BJ (cell line): ENCODE results near the gene RNF4. TPM values are rescaled to one million over a fixed set of nuclear protein-coding genes. Genes with fewer than 3 reads are reported as not detected.

Source experiments
- CTCF ChIA-PET: fragments of 350-600 bp; formaldehyde crosslinking; extraction: SDS; loops from one replicate; lab custom pipeline; 2021; ENCODE audit warnings: antibody characterized with exemption, inconsistent platforms; lab: Yijun Ruan, JAX
- POLR2A ChIA-PET: fragments of 300-600 bp; sonication (Branson Sonifier 250); formaldehyde crosslinking; extraction: SDS; loops from one replicate; lab custom pipeline; 2021; ENCODE audit warnings: antibody characterized with exemption; lab: Charles Lee
- DNase-seq: peaks from one replicate; pipeline ENCODE4 v3.0.0-alpha.2; 2011; ENCODE audit warnings: low read depth
- H3K27me3 ChIP-seq: 2 replicates; pipeline ENCODE4 v1.6.0; 2011; ENCODE audit warnings: low read length; ENCODE audit not compliant: control insufficient read depth, insufficient read depth
- H3K36me3 ChIP-seq: 2 replicates; pipeline ENCODE4 v1.5.1; 2011; ENCODE audit warnings: low read length; ENCODE audit not compliant: control insufficient read depth, insufficient read depth
- H3K4me3 ChIP-seq: 2 replicates; pipeline ENCODE4 v1.5.1; 2011; ENCODE audit warnings: low read depth, mild to moderate bottlenecking, control low read depth, low read length
- polyA plus RNA-seq: library from polyadenylated mRNA; depleted of rRNA; stranded (reverse); fragments of >200 nt; gene quantifications from 2 replicates; pipeline ENCODE4 v1.2.3, GENCODE V29; 2011
- TF ChIP-seq, protein P1 (sequence below): IDR thresholded peaks from 2 replicates; pipeline ENCODE4 v1.5.1; 2011; ENCODE audit warnings: low read depth, mild to moderate bottlenecking, control low read depth, inconsistent platforms, low read length, moderate library complexity; ENCODE audit not compliant: insufficient read depth

Gene RNF4
- polyA plus RNA-seq, 1 experiment, result 107 TPM

DNA sequence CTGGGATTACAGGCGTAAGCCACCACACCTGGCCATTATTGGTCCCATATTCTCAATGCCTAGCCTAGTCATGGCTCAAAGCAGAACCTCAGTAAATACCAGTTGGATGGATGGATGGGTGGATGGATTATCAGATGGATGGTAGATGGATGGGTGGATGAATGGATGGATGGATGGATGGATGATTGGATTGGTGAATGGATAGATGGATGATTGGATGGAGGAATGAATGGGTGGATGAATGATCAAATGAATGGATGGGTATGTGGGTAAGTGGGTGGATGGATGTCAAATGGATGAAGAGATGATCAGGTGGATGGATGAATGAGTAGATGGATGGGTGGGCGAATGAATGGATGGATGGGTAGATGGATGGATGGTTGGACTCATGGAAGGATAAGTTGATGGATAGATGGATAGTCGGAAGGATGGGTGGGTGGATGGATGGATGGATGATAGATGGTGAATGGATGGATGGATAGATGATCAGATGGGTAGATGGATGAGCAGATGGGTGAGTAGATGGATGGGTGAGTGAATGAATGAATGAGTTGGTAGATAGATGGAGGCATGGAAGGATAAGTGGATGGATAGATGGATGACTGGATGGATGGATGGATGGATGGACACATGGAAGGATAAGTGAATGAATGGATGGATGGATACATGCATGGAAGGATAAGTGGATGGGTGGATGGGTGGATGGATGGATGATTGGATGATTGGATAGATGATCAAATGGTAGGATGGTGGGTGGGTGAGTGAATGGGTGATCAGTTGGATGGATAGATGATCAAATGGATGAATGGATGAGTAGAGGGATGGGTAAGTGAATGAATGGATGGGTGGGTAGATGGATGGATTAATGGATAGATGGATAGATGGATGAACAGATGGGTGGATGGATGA lies 22.0 kb upstream of the RNF4 start:
- CTCF ChIA-PET, result no interaction called here
- no peak for DNase-seq

DNA sequence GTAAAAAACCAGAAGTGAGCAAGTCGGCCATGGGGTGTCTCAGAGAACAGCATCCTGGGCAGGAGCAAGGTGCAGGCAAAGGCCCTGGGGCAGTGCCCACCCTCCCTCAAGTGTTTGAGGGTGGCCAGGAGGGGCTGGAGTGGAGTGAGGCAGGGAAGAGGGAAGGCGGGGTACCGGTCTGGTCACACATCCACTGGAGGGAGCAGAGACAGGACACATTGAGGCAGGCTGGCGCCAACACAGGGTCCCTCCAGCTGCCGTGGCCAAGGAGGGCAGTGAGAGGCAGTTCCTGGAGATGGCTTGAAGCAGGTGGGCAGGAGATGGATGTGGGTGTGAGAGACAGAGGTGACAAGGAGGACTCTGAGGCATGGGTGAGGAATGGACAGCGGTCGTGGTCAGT lies 20.3 kb upstream of the RNF4 start:
- POLR2A ChIA-PET, result no interaction called here
- CTCF ChIA-PET, result no interaction called here

More for the DNA sequence above, 22.0 kb upstream of the RNF4 start:
- H3K27me3 ChIP-seq, result peaks cover 2% of the 10 kb centered on the region
- POLR2A ChIA-PET, result no interaction called here
- no peak overlapping the region for H3K4me3 ChIP-seq
- TF ChIP-seq, protein P1, sequence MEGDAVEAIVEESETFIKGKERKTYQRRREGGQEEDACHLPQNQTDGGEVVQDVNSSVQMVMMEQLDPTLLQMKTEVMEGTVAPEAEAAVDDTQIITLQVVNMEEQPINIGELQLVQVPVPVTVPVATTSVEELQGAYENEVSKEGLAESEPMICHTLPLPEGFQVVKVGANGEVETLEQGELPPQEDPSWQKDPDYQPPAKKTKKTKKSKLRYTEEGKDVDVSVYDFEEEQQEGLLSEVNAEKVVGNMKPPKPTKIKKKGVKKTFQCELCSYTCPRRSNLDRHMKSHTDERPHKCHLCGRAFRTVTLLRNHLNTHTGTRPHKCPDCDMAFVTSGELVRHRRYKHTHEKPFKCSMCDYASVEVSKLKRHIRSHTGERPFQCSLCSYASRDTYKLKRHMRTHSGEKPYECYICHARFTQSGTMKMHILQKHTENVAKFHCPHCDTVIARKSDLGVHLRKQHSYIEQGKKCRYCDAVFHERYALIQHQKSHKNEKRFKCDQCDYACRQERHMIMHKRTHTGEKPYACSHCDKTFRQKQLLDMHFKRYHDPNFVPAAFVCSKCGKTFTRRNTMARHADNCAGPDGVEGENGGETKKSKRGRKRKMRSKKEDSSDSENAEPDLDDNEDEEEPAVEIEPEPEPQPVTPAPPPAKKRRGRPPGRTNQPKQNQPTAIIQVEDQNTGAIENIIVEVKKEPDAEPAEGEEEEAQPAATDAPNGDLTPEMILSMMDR, result no peak
- H3K36me3 ChIP-seq, result no peaks in the 10 kb centered on the region

DNA sequence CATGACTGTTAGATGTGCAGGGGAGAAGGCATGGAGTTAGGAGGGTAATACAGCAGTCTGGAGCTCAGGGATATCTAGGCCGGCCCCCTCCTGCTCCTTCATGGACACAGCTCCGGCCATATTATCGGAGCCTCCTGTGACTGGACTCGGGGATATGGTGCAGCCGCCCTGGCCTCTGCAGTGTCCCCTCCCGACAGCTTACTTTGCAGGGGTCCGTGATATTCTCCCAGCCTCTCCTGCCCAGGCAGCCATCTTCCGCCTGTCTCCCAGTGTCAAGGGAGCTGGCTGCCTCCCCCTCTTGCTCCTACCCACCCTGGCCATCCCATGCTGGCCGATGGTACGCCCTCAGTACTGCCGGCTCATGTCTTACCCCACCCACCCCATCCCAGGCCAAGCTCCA lies 19.9 kb upstream of the RNF4 start:
- Histone ChIP-seq H3K27me3 (peaks cover 2% of the 10 kb centered on the region), H3K4me3 (no peak overlapping the region), H3K36me3 (no peaks in the 10 kb centered on the region)
- CTCF ChIA-PET, result interaction anchor here (1.4 kb wide), 1 partner anchor 229 kb away, joined by 4 read pairs; no protein-coding TSS in a partner anchor
- TF ChIP-seq, protein P1, result no peak
- POLR2A ChIA-PET, result no interaction called here
- DNase-seq, result no peak

More for the DNA sequence above, 20.3 kb upstream of the RNF4 start:
- TF ChIP-seq, protein P1, result no peak
- DNase-seq, result no peak
- peaks cover 2% of the 10 kb centered on the region for H3K27me3 ChIP-seq
- H3K36me3 ChIP-seq, result no peaks in the 10 kb centered on the region
- no peak overlapping the region for H3K4me3 ChIP-seq

DNA sequence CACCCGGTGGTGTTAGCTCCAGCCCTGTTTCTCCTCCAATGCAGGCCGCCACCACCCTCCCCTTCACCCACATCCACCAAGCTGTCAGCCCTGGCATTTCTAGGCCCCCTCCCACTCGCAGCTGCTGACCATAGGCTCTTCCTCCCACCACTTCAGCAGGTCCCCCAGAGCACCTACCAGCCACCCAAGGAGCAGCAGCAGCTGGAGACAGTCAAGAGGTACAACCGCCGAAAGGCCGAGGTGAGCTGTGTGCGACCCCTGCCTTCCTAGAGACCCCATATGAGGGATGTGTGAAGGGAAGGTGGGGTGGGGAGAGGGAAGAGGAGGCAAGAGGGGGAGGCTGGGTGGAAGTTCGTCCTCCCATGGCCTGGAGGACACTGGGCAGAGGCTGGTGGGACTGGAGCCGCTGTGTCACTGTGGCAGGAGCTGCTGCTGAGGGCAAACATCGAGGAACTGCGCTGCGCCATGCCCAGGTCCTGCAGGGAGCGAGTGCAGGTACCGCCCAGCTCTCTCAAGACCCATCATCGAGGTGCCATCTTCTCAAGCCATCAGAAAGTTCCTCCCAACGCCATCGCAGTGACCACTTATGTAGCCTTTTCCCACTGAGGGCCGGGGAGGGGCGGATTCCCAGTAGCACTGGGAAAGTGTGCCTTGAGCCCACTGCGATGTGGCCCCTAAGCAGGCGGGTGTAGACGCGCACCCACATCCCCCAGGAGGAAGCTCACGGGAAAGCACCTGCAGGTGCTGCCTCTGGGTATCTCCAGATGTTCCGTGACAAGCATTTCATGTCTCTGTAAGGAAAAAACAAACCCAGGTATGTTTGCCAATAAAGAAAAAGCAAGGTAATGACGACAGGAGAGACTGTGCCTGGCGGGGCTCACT lies 19.2 kb upstream of the RNF4 start:
- DNase-seq, result no peak
- POLR2A ChIA-PET, result interaction anchor here (0.9 kb wide), 1 partner anchor 19 kb away, joined by 3 read pairs; the partner anchor contains the start of gene RNF4
- Histone ChIP-seq H3K36me3 (no peaks in the 10 kb centered on the region), H3K27me3 (peaks cover 2% of the 10 kb centered on the region), H3K4me3 (no peak overlapping the region)
- TF ChIP-seq, protein P1, result no peak
- CTCF ChIA-PET, result interaction anchor here (1.4 kb wide), 1 partner anchor 230 kb away, joined by 4 read pairs; no protein-coding TSS in a partner anchor
